HG03457 (cell line): ENCODE measurements around the gene UBR1.
"Not testable (repeated sequence)": the region's sequence is repeated elsewhere in the genome, so short reads cannot be mapped to it uniquely, and the experiment has no call there.

Experiments used
- ATAC-seq: cut with Tn5 transposase; IDR thresholded peaks from one replicate; pipeline ENCODE4 v1.9.1; 2021; ENCODE audit warnings: moderate number of reproducible peaks; ENCODE audit not compliant: unreplicated experiment

Gene UBR1

GRCh38 chr15:42919308-42919707 lies 186.5 kb downstream of the UBR1 start:
- ATAC-seq = no peak

GRCh38 chr15:42918047-42918446 lies 187.8 kb downstream of the UBR1 start:
- ATAC-seq = no peak

DNA sequence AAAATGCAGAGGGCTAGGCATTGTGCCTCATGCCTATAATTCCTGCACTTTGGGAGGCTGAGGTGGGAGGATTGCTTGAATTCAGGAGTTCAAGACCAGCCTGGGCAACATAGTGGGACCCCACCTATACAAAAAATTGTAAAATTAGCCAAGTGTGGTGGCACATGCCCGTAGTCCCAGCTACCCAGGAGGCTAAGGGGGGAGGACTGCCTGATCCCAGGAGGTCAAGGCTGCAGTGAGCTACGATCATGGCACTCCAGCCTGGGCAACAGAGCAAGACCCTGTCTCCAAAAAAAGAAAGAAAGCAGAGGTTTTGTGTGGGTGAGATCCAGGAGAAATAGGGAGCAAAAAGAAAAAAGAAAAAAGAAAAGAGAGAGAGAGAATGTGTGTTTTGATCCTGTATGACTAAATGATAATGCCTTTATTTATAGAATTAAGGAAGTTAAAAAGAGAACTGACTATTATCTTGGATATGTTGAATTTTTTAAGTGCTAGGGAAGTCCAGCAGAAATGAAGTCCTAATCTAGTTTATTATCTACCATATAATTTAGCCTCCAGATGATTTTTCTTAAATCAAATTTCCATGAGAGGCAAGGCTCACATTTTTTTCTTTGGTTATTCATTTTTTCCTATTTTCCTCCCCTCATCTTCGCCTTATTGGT lies 190.1 kb downstream of the UBR1 start:
- ATAC-seq = no peak

DNA sequence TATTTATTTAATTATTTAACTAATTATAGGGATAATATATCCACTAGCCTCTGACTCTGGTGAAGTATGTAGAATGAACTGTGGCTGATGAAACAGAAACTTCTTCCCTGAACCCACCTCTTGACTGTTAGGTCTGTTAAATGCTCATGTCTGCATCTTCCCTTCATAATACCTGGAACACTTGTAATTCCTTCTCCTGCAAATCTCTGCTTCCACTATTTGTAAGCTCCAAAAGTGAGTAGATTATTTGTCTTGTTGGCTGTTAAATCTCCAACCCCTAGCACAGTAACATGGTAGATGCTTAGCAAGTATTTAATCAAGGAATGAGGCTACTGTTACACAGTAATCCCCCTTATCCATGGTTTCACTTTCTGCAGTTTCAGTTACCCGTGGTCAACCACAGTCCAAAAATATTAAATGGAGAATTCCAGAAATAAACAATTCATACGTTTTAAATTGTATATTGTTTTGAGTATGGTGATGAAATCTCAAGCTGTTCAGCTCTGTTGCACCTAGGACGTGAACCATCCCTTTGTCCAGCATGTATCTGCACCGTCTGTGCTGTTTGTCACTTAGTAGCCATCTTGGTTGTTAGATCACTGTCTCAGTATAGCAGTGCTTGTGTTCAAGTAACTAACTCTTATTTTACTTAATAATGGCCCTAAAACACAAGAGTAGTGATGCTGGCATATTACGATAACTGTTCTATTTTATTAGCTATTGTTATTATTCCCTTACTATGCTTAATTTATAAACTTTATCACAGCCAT lies 190.9 kb downstream of the UBR1 start:
- no peak for ATAC-seq

- ATAC-seq = no peak
Measured at GRCh38 chr15:42911058-42911592, 194.7 kb downstream of the UBR1 start.

GRCh38 chr15:42908538-42908937 lies 197.3 kb downstream of the UBR1 start:
- no peak for ATAC-seq

DNA sequence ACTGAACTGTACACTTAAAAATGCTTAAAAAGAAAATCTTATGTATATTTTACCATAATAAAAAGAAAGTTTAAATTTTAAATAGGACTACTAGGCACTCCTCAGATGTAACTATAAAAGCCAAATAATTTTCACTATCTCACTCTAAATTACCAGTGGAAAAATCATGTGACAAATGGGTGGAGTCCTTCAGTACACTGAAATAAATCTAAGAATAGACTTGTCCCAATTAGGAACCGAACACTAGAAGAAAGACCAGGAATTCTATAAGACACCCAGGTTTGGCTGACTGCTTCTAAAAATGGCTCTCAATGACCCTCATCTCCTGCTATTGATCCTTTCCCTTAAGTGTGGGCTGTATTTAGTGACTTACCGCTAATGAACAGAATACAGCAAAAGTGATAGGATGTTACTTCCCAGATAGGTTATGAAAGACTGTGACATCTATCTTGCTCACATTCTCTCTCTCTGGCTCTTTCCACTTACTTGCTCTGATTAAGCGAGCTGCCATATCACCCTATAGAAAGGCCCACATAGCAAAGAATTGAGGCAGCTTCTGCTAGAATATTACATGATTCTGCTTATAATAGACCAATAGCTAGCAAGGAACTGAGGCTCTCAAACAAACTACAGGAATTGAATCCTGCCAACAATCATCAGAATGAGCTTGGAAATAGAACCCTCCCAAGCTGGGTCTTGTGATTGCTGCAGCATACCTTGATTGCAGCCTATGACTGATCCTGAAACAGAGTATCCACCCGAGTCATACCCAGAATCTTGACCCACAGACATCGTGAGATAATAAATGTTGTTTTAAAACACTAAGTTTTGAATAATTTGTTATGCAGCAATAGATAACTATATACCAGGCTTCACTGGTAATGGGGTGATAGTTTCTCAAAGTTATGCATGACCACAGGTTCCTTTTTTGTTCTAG lies 202.2 kb downstream of the UBR1 start:
- ATAC-seq = no peak

DNA sequence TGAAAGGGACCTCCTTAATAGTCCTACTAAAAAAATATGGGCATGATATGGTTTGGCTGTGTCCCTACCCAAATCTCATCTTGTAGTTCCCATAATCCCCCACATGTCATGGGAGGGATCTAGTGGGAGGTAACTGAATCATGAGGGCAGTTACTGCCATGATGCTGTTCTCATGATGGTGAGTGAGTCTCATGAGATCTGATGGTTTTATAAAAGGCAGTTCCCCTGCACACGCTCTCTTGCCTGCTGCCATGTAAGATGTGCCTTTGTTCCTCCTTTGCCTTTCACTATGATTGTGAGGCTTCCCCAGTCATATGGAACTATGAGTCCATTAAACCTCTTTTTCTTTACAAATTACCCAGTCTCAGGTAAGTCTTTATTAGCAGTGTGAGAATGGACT lies 211.9 kb downstream of the UBR1 start:
- ATAC-seq = not testable (repeated sequence)
